22Rv1 (cell line): Measurements from ENCODE around the gene KCNQ1.

Experiments
- CTCF ChIP-seq: fragments of 450-650 bp; IDR thresholded peaks from 2 replicates; pipeline ENCODE4 v1.5.1; 2017; ENCODE audit warnings: mild to moderate bottlenecking
- ZFX ChIP-seq: fragments of 450-650 bp; IDR thresholded peaks from 2 replicates; pipeline ENCODE4 v1.6.1; 2017; ENCODE audit warnings: antibody characterized with exemption, borderline replicate concordance

GRCh38 chr11:2579315-2580060 is 134.7 kb downstream of the KCNQ1 start:
- TF ChIP-seq CTCF (no peak), ZFX (no peak)
